SKM-1 treated with dmso at 0.1 percent for 144 hours (cell line): ENCODE measurements around the gene PACRG.

Source experiments
- DNase-seq: peaks from one replicate; lab custom pipeline; 2025; ENCODE audit not compliant: unreplicated experiment; lab: John Stamatoyannopoulos, UW

The PACRG gene

GRCh38 chr6:162777091-162777490 is 49.3 kb downstream of the PACRG start:
- DNase-seq, result no peak

GRCh38 chr6:162778603-162779002 is 50.8 kb downstream of the PACRG start:
- no peak for DNase-seq

- no peak for DNase-seq
Observed at GRCh38 chr6:162785632-162786242, 58.0 kb downstream of the PACRG start.

- no peak for DNase-seq
Observed at GRCh38 chr6:162798546-162799266, 70.9 kb downstream of the PACRG start.

- no peak for DNase-seq
Observed at GRCh38 chr6:162814426-162814973, 86.7 kb downstream of the PACRG start.

GRCh38 chr6:162817196-162817595 is 89.4 kb downstream of the PACRG start:
- DNase-seq, result no peak

DNA sequence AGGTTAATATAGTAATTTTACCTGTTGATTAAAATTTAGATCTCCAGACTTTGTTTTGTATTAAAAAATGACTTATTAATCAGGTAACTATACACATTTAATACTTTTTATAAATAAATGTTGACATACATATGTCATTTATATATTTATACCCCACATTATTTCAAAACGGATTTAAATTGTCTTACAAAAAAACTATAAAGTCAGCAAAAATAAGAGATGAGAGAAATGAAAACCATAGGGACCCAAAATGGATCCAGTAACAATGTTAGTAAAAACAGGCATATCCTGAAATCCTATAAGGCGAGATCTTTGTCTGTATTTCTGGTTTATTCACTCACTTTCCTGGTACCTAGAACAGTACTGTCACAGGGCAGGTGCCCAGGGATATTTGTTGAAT is 91.5 kb downstream of the PACRG start:
- no peak for DNase-seq

- DNase-seq, result no peak
Observed at GRCh38 chr6:162821102-162821501, 93.3 kb downstream of the PACRG start.

DNA sequence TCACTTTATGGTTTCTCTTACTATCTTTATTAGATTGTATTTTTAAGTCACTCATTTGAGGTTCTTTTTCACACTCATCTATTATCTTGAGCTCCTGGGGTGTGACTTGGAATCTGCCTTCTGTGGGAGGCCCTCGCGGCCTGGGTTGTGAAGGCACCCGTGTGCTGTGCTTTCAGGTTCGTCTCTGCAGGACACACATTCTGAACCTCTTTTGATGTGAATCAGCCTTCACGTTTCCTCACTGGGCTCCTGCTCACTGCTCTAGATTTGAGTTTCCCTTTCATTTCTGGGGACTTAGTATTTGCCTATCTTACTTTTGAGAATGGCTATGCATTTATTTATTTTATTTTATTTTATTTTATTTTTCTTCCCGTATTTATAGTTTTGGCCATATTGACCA is 97.8 kb downstream of the PACRG start:
- DNase-seq, result no peak

DNA sequence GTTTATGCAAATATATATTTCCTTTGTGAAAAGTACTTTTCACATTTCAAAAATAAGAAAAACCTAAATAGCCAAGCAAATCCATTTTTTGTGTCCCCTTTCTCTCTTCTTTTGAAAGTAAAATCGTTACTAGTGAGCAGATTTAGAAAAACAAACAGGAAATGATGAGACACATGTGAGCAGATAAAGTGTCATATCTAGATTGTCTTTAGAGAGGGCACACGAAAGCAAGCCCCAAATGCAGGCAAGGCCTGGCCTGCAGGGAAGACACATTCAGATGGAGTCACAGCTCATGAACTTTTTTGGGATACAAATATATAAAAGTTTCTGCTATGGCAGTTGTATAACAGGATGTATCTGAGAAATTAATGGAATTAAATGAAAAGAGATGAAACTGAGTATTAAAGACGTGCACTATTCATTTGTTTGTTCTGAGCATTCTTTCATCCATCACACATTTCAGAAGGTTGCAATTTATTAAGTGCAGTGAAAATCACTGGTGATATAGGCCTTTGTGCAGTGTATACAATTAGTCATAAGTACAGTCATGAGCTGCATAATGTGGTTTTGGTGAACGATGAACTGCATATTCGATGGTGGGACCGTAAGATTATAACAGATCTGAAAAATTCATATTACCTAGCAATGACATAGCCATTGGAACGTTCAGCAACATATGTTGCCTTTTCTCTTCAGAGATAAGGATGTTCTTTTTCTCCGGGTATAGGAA is 101.4 kb downstream of the PACRG start:
- DNase-seq, result no peak

DNA sequence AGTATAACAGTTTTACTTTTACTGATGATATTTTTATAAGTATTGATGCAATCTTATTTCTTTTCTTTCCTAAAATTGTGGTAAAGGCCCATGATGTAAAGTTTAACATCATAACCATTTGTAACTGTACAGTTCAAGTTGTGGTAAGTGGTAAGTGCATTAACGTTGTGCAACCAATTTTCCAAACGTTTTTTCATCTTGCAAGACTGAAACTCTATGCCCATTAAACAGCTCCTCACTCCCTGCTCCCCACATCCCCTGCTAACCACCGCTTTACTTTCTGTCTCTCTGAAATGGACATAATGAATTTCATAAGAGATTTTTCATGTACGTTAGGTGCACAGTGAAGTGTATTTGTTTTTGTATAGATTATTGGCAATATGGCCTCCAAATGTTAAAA is 106.0 kb downstream of the PACRG start:
- DNase-seq, result peak; percentile 54

DNA sequence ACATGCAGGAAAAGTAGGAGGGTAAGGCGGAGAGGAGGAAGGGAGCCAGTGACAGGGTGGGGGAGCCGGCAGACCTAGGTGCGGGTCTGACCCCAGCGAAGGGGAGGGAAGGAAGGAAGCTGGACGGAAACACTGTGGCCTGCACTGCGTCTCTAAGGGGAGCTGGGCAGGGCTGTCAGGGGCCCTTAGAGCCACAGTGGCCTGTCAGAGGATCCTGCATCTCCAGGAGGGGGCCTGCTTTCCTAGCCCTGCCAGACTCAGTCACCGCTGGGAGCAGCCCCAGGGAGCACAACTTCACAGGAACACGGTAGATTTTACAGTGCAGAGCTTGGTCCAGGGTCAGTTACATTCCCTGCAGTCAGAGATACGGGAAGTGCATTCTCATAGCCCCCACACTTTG is 118.2 kb downstream of the PACRG start:
- no peak for DNase-seq

DNA sequence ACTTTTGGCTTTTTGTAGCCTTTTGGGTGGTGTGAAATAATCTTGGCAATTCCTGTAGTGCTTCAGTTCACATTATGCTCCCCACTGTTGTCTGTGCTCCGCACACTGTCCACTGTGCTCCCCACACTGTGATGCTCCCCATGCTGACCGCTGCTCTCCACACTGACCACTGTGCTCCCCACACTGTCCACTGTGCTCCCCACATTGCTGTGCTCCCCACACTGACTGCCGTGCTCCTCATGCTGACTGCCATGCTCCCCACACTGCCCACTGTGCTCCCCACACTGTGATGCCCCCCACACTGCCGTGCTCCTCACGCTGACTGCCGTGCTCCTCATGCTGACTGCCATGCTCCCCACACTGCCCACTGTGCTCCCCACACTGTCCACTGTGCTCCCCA is 118.9 kb downstream of the PACRG start:
- DNase-seq, result no peak

GRCh38 chr6:162849269-162849668 is 121.5 kb downstream of the PACRG start:
- DNase-seq, result no peak

GRCh38 chr6:162852192-162852591 is 124.4 kb downstream of the PACRG start:
- no peak for DNase-seq

DNA sequence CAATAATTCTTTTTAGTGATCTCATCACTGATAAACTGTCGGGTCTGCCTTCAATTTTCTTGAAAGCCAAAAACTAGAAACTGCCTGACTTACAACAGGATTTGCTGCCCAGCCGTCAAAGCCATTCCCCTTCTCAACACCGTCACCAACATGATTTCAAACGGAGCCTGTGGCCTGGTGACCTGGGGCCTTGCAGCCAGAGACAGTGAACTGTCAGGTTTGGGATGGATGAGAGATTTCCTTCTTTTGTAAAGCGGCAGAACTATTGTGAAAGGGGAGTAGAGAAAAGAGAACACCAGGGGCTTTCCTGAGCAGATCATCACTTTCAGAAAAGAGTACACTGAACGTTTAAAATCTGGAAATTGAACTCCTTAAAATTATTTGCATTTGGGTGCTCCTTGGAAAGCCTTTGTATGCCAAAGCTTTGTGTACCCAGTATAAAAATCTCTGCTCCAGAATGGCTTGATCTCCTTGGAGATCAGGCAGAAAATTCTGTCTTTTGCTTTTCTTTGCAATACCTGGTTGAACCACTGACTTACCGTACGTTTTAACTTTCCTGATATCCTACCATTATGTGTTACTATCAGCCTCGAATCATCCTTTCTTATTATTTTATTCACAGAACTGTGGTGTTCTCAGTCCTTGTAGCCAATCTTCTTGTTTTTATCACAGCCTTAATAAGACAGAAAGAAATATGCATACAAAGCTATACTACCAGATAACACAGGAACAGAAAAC is 125.2 kb downstream of the PACRG start:
- no peak for DNase-seq

DNA sequence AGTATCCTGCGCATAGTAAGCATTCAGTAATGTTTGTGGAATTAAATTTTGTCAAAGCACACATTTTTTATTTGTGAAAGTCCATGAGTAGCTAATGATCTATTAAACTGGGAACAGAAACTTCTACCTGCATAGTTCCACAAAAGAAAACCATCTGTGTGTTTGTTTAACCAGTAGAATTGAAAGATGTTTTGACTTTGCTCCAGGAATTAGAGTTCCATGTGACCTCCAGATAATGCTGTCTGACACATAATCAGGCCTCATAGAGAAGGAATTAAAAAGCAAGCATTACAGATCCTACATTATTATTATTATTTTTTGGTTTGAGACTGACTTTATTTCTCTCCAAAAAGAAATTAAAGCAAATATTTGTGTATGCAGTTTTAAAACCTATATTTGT is 126.5 kb downstream of the PACRG start:
- DNase-seq, result no peak

DNA sequence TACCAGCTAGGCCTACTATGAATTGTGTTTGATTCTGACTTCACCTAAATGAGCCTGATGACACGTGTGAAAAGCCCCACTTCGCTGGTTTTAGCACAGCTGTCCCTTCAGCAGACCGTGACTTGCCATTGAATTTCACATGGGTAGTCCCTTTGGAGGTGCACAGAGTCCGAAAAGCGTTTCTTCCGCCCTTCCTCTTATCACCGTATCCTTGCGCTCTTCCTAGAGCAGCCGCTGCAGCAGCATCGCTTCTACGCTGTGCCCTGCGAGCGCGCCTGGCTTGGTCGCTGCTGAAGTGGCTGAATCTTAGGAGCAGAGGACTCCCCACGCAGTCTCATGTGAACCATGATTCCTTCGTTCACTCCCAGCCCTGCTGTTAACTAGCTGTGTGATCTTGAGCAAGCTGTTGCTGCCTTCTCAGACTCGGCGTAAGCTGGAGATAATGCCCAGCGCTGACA is 127.0 kb downstream of the PACRG start:
- no peak for DNase-seq

GRCh38 chr6:162856885-162857284 is 129.1 kb downstream of the PACRG start:
- DNase-seq, result no peak

- DNase-seq, result no peak
Observed at GRCh38 chr6:162857326-162857725, 129.6 kb downstream of the PACRG start.

GRCh38 chr6:162862462-162862861 is 134.7 kb downstream of the PACRG start:
- DNase-seq, result no peak
